Neural cell (in vitro differentiated cells): ENCODE data around the gene DCTN3.

ENCODE experiments used
- EP300 ChIP-seq: fragments of 450-650 bp; conservative IDR thresholded peaks from 2 replicates; pipeline ENCODE4 v1.6.1; 2014; ENCODE audit warnings: antibody characterized with exemption, mild to moderate bottlenecking, moderate library complexity; ENCODE audit not compliant: poor library complexity, severe bottlenecking
- REST ChIP-seq: IDR thresholded peaks from 2 replicates; pipeline ENCODE4 v1.6.1; 2012; ENCODE audit warnings: borderline replicate concordance

GRCh38 chr9:34581318-34581717 is 39.0 kb downstream of the DCTN3 start:
- no peak for TF ChIP-seq REST
- TF ChIP-seq EP300, result no peak
